Measurements from ENCODE around the gene SPAG4.

The SPAG4 gene

GRCh38 chr20:35603695-35604448 is 11.8 kb upstream of the SPAG4 start:
- Histone ChIP-seq H3K36me3 (replicated peaks; ENCODE audit: insufficient read depth, low read length) (no peaks in the 10 kb centered on the region), H3K4me1 (ENCODE audit: low read length) (peaks cover 29% of the 10 kb centered on the region), H3K79me2 (ENCODE audit: low read length) (no peaks in the 10 kb centered on the region), H3K9me2 (replicated peaks; ENCODE audit: insufficient read depth, low read length) (no peaks in the 10 kb centered on the region), H3K4me2 (ENCODE audit: low read depth, low read length) (no peak overlapping the region), H4K20me1 (ENCODE audit: insufficient read depth, low read length) (no peaks in the 10 kb centered on the region), H3F3A (ENCODE audit: insufficient read depth, low read length) (peaks cover 2% of the 10 kb centered on the region; the same call in 1 of the 2 replicates), H3K27ac (ENCODE audit: low read length) (no peak overlapping the region), H2AFZ (ENCODE audit: low read length) (no peak overlapping the region), H3K9ac (ENCODE audit: low read length) (no peak overlapping the region), H3K27me3 (replicated peaks; ENCODE audit: insufficient read depth, low read length) (peaks cover 8% of the 10 kb centered on the region), H3K4me3 (ENCODE audit: low read length) (no peak overlapping the region), H3K9me3 (replicated peaks; ENCODE audit: insufficient read depth, low read length) (no peaks in the 10 kb centered on the region)
- TF ChIP-seq, protein P1, sequence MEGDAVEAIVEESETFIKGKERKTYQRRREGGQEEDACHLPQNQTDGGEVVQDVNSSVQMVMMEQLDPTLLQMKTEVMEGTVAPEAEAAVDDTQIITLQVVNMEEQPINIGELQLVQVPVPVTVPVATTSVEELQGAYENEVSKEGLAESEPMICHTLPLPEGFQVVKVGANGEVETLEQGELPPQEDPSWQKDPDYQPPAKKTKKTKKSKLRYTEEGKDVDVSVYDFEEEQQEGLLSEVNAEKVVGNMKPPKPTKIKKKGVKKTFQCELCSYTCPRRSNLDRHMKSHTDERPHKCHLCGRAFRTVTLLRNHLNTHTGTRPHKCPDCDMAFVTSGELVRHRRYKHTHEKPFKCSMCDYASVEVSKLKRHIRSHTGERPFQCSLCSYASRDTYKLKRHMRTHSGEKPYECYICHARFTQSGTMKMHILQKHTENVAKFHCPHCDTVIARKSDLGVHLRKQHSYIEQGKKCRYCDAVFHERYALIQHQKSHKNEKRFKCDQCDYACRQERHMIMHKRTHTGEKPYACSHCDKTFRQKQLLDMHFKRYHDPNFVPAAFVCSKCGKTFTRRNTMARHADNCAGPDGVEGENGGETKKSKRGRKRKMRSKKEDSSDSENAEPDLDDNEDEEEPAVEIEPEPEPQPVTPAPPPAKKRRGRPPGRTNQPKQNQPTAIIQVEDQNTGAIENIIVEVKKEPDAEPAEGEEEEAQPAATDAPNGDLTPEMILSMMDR (IDR thresholded peaks at IDR 0.05; ENCODE audit: low read length), result no peak
- TF ChIP-seq EZH2 (optimal IDR thresholded peaks at IDR 0.05; ENCODE audit: low read depth, low read length) (no peak), EZH2phosphoT487 (IDR thresholded peaks at IDR 0.05; ENCODE audit: low read length) (no peak)
- no peak for DNase-seq

DNA sequence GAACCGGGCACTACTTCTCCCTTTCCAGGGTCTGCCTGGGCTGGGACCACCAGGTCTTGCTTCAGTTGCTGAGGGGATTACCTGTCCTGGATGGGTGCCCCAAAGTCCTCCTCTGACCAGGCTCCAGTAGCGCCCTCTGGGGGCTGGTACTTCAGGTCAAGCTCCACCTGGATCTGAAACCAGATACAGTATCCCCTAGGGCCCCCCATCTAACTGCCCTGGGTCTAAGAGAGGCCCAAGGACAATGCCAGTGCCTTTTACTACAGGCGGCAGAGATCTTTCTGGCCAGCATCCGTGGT is 11.2 kb upstream of the SPAG4 start:
- peaks cover 29% of the 10 kb centered on the region for H3K4me1 ChIP-seq (ENCODE audit: low read length)
- H3F3A ChIP-seq (ENCODE audit: insufficient read depth, low read length), result peaks cover 4% of the 10 kb centered on the region; the same call in 1 of the 2 replicates
- H2AFZ ChIP-seq (ENCODE audit: low read length), result no peak overlapping the region
- no peaks in the 10 kb centered on the region for H3K36me3 ChIP-seq (replicated peaks; ENCODE audit: insufficient read depth, low read length)
- DNase-seq, result no peak
- no peaks in the 10 kb centered on the region for H3K9me3 ChIP-seq (replicated peaks; ENCODE audit: insufficient read depth, low read length)
- H3K4me3 ChIP-seq (ENCODE audit: low read length), result no peak overlapping the region
- H3K9ac ChIP-seq (ENCODE audit: low read length), result no peak overlapping the region
- no peak overlapping the region for H3K4me2 ChIP-seq (ENCODE audit: low read depth, low read length)
- no peaks in the 10 kb centered on the region for H3K79me2 ChIP-seq (ENCODE audit: low read length)
- TF ChIP-seq, protein P1 (IDR thresholded peaks at IDR 0.05; ENCODE audit: low read length), result peak; percentile 21; the same call in 1 of the 2 replicates
- TF ChIP-seq EZH2phosphoT487 (IDR thresholded peaks at IDR 0.05; ENCODE audit: low read length), result no peak
- peaks cover 8% of the 10 kb centered on the region for H3K27me3 ChIP-seq (replicated peaks; ENCODE audit: insufficient read depth, low read length)
- no peak overlapping the region for H3K27ac ChIP-seq (ENCODE audit: low read length)
- no peaks in the 10 kb centered on the region for H3K9me2 ChIP-seq (replicated peaks; ENCODE audit: insufficient read depth, low read length)
- H4K20me1 ChIP-seq (ENCODE audit: insufficient read depth, low read length), result no peaks in the 10 kb centered on the region

DNA sequence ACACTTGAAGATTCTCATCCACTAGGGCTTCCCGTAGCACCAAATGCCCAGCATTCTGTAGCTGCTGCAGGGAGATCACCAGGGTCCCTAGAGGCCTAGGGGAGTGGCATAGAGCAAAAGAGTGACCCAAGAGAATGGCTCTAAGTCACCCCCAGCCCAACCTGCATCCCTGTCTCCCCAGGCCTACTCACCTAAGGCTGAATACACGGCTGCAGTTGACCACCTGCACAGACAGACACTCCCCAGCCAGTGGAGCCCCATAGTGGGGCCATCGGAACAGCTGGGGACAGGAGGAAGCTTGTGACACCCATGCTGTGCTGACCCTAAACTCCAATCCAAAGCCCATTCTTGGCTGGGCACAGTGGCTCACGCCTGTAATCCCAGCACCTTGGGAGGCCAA is 9.5 kb upstream of the SPAG4 start:
- Histone ChIP-seq H3K27me3 (replicated peaks; ENCODE audit: insufficient read depth, low read length) (peaks cover 3% of the 10 kb centered on the region), H3K27ac (ENCODE audit: low read length) (no peak overlapping the region), H3K79me2 (ENCODE audit: low read length) (no peaks in the 10 kb centered on the region), H3K4me3 (ENCODE audit: low read length) (no peak overlapping the region), H3K9me3 (replicated peaks; ENCODE audit: insufficient read depth, low read length) (no peaks in the 10 kb centered on the region), H3K9ac (ENCODE audit: low read length) (no peak overlapping the region), H4K20me1 (ENCODE audit: insufficient read depth, low read length) (no peaks in the 10 kb centered on the region), H3K9me2 (replicated peaks; ENCODE audit: insufficient read depth, low read length) (no peaks in the 10 kb centered on the region), H3K4me1 (ENCODE audit: low read length) (peaks cover 31% of the 10 kb centered on the region), H3K36me3 (replicated peaks; ENCODE audit: insufficient read depth, low read length) (no peaks in the 10 kb centered on the region), H3K4me2 (ENCODE audit: low read depth, low read length) (no peak overlapping the region), H3F3A (ENCODE audit: insufficient read depth, low read length) (peaks cover 5% of the 10 kb centered on the region; the same call in 1 of the 2 replicates), H2AFZ (ENCODE audit: low read length) (no peak overlapping the region)
- TF ChIP-seq EZH2 (optimal IDR thresholded peaks at IDR 0.05; ENCODE audit: low read depth, low read length), result no peak
- TF ChIP-seq, protein P1 (IDR thresholded peaks at IDR 0.05; ENCODE audit: low read length), result no peak
- TF ChIP-seq EZH2phosphoT487 (IDR thresholded peaks at IDR 0.05; ENCODE audit: low read length), result no peak
- no peak for DNase-seq
